NCI-H128 (cell line): Measurements from ENCODE around the gene HES3.
"Not testable (repeated sequence)": the region's sequence is repeated elsewhere in the genome, so short reads cannot be mapped to it uniquely, and the experiment has no call there.

Experiments used
- DNase-seq: peaks from one replicate; lab custom pipeline; 2025; ENCODE audit not compliant: unreplicated experiment; lab: John Stamatoyannopoulos, UW

The HES3 gene

GRCh38 chr1:6218375-6219164, 25.4 kb upstream of the HES3 start:
- no peak for DNase-seq

GRCh38 chr1:6219641-6220040, 24.3 kb upstream of the HES3 start:
- DNase-seq, result not testable (repeated sequence)

- DNase-seq, result no peak
Observed at GRCh38 chr1:6220236-6220635, 23.7 kb upstream of the HES3 start.

GRCh38 chr1:6221210-6221784, 22.7 kb upstream of the HES3 start:
- DNase-seq, result no peak

GRCh38 chr1:6222636-6223035, 21.3 kb upstream of the HES3 start:
- DNase-seq, result no peak

DNA sequence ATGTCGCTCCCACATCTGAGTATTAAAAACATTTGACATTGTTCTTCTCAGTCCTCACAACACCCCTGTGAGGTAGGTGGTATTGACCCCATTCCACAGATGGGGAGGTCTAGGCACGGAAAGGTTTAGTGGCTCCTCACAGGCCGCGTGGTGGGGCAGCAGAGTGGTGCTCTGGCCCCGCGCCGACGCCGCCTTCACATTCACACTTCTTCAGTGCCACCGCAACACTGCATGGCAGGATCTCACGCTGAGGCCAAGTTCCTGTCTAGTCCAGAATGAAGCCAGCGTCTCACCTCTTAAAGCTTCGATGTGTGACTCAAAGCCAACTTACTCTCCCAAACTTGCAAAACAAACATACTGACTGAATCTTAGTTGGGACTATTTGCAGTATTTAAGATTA, 20.4 kb upstream of the HES3 start:
- DNase-seq, result no peak

DNA sequence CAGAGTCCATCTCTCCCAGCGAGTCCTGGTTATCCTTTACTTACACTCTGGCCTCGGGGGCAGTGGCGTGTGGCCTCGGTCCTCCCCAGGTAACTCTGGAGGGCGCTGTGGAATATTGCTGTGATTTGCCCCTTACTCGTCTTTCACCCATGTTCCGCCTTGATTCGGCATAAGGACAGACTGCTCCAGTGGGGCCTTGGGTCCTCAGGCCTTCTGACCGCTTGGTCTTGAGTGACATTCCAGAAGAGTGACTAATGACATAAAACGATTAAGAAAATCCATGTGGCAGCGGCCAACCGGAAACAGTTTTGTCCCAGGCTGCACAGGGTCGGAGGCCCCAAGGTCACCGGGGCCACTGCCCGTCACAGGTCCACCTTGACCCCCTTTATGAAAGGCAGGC, 19.3 kb upstream of the HES3 start:
- DNase-seq, result no peak

- DNase-seq, result no peak
Observed at GRCh38 chr1:6225651-6226050, 18.3 kb upstream of the HES3 start.

- no peak for DNase-seq
Observed at GRCh38 chr1:6233376-6233775, 10.6 kb upstream of the HES3 start.

DNA sequence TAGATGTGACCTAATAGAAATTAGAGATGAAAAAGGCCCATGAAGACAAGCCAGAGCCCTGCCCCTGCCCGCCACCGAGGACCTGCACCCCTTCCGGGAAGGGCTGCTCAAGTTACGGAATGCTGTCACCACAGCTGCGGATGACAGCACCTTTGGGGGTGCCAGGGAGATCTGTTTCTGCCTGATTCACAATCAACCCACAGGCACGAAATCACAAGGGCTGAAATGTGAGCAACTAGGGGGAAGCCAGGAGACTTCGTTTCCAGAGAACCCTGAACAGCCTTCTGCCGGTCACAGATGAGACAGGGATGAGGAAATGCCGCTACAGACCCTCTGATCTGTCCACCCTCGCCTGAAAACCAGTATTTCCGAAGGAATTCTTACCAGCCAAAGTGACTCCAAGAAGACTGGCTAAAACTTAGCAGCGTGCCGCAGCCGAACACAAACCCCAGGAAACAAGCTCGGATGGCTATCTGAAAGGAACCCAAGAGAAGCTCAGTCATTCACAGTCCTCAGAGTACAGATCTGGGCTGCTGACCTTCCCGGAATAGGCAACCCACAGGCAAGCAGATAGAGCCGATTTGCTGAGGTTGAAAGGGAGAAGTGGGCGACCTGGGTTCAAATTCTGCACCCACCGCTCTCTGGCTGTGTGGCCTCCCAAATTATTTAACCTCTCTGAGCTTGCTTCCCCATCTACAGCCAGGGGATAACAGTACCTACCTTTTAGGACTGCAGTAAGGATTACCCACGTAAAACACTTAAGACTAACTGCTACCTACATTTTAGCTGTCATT, 9.3 kb upstream of the HES3 start:
- DNase-seq, result no peak

DNA sequence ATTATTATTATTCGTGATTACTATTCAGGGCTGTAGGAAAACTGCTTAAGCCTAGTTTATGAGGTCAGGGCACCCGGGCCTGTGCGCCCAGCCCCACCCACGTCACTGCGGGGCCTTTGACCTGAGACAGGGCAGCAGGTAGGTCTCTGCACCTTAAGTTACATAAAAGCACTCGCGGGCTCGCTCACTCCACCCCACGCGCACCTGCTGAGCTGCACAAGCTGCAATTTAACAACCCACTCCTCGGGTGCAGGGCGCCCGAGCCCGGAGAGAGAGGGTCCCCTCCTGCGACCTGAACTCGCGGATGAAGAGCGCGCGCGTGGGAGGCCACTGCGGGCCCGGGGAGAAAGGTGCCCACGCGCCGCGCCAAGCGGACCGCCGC, 8.7 kb upstream of the HES3 start:
- DNase-seq, result no peak

DNA sequence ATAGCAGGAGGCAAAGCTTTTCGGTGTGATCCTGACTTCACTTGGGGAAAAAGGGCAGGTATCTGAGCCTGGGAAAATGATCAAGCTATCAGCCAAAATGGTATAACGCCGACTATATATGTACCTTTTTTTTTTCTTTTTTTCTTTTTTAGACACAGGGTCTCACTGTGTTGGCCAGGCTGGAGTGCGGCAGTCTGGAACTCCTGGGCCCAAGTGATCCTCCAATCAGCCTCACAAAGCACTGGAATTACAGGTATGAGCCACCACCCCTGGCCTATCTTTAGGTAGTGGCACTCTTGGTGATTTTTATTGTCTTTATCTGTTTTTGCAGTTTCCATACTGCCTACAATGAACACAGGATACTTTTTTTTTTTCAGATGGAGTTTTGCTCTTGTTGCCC, 6.9 kb upstream of the HES3 start:
- no peak for DNase-seq

DNA sequence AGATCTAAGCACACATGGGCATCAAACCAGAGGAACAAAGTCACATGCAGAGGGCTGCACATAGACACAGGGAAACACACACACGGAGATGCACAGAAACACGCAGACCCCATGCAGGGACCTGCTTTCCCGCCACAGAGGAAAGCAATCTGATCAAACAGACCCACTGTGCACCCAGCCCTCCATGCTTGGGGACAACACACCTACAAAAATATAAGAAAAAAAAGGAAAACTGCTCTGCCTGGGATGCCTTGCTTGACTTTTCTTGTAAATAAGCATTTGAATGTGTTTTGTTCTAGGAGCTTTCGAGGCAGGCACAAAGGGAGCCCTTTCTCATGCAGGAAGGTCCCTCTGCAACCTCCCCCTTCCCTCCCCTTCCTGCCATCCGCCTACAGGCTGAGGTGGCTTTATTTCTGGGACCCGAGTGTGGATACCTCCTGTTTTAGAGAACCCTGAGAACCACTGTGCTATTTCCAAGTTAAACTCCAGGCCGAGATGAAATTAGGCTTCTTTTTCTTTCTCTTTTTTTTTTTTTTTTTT, 4.7 kb upstream of the HES3 start:
- no peak for DNase-seq

DNA sequence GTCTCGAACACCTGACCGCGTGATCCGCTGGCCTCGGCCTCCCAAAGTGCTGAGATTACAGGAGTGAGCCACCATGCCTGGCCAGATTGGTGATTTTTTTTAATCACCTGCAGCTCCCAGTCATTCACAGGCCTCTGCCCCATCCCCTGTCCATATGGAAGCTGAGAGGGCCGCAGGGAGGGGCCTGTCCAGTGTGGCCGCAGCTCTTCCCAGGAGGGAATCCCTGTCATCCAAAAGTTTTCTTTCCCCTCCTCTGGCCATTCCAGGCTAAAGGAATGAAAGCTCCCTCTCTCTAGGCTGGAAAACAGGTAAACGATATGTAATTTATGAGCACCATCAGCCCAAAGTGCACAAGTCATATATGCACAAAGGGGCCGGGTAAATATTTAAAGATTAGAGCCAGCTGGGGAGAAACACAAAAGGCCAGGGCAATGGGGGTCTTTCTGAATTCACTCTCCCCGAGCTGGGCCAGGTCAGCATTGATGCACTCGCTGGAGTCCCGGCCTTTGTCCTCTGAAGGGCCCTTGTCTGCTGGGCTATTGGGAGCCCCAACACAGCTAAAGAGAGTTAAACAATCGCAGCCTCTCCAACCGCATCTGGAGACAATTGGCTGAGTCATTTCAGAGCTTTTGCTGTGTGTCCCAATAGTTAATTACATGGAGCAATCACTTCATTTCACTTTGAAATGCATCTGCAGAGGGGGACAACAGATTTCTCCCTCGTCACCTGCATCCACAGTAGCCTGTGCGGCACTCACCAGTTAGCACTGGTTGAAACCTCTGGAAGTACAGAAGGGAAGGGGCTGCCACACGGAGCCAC, 3.8 kb upstream of the HES3 start:
- DNase-seq, result peak; percentile 65

- no peak for DNase-seq
Observed at GRCh38 chr1:6241107-6241886, 2.7 kb upstream of the HES3 start.

- no peak for DNase-seq
Observed at GRCh38 chr1:6241887-6242740, 1.9 kb upstream of the HES3 start.

DNA sequence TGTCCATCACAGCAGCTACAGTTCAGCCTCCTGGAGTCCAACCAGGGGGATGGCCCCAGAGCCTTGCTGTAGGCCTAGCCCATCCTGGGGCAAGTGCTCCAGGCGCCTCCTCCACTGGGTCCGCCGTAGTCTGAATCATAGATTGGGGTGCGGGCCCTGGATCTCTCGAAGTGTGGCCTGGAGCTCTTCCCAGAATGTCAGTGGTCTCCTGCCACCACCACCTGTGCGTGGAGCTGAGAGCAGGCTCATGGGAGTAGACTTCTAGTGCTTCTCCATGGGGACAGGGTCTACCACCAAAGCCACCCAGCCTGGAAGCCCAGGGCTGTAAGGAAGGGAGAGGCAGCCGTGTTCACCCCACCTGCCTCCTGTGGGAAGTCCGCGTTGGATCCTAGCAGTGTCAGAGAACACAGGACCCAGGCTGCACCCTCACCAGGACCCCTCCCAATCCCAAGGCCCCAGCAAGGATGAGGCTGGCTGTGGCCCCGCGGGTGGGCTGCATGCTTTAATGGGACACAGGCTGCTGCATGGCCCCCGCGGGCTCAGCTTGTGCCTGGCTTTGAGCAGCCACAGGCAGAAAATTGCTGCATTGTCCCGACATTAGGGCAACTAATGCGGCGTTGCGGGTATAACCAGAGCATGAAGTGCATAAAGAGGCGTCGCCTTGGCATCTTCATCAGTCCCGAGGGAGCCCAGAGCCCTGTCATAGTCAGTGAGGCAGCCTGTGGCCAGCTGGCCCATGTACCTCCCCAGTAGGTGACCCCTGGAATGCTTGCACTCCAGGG, 735 bp upstream of the HES3 start:
- no peak for DNase-seq

GRCh38 chr1:6244401-6245049, 546 bp downstream of the HES3 start:
- DNase-seq, result no peak
